Sigmoid colon (tissue), 4 donors: ENCODE results near the gene CHMP2A.

Experiments
- CTCF ChIP-seq, 4 experiments: fragments of 450-650 bp in 3 of 4; fragments of 200-600 bp in 1 of 4; IDR thresholded peaks; one replicate each; pipeline ENCODE4 v1.5.1; 2016 to 2019; ENCODE audit warnings: antibody characterized with exemption in 4 of 4, mild to moderate bottlenecking in 3 of 4, moderate library complexity in 2 of 4
- EP300 ChIP-seq, 4 donors: sonication (generic); formaldehyde crosslinking; IDR thresholded peaks; one replicate each; pipeline ENCODE4 v1.6.1; 2017; ENCODE audit warnings: antibody characterized with exemption in 4 of 4
- POLR2A ChIP-seq, 2 donors: fragments of 450-650 bp; IDR thresholded peaks; one replicate each; pipeline ENCODE4 v1.6.1; 2016; ENCODE audit warnings: antibody characterized with exemption in 2 of 2, mild to moderate bottlenecking in 2 of 2, moderate library complexity in 2 of 2
- POLR2AphosphoS5 ChIP-seq, 4 donors: sonication (generic); formaldehyde crosslinking; IDR thresholded peaks; one replicate each; pipeline ENCODE4 v1.6.1; 2017; ENCODE audit warnings: antibody characterized with exemption in 4 of 4

GRCh38 chr19:58547323-58548312, 7.3 kb downstream of the CHMP2A start:
- TF ChIP-seq EP300 (IDR thresholded peaks at IDR 0.05) (no peak), CTCF (IDR thresholded peaks at IDR 0.05) (no peak), POLR2AphosphoS5 (IDR thresholded peaks at IDR 0.05) (no peak), POLR2A (IDR thresholded peaks at IDR 0.05) (no peak)
